ENCODE results near the gene TMEM263. TPM values are rescaled to one million over a fixed set of nuclear protein-coding genes. Genes with fewer than 3 reads are reported as not detected.

The TMEM263 gene
- polyA plus RNA-seq, 1 of the 3 experiments (the other 2 are of a cell fraction), result 16.9 TPM

GRCh38 chr12:107012736-107013425 lies 57.2 kb downstream of the TMEM263 start:
- CTCF ChIA-PET, result interaction anchor here (0.9 to 1.2 kb wide), 2 partner anchors 15 to 17 kb away, joined by 3 read pairs; no protein-coding TSS in a partner anchor
- H3K4me1 ChIP-seq (ENCODE audit: control insufficient read depth in 1 of 2, insufficient read depth in 2 of 2, low read depth in 1 of 2, low read length in 1 of 2), result no peaks in the 10 kb centered on the region

GRCh38 chr12:107014055-107014454 lies 58.3 kb downstream of the TMEM263 start:
- H3K27me3 ChIP-seq (ENCODE audit: insufficient read depth), result no peaks in the 10 kb centered on the region
- H3K4me2 ChIP-seq, result no peak overlapping the region
- TF ChIP-seq ELF1 (IDR thresholded peaks at IDR 0.05), result no peak
- no peak for TF ChIP-seq IRF3 (IDR thresholded peaks at IDR 0.05; ENCODE audit: low read depth, low read length)
- TF ChIP-seq RAD21 (IDR thresholded peaks at IDR 0.05; ENCODE audit: low read length), result no peak
- no peak for TF ChIP-seq RFX5 (IDR thresholded peaks at IDR 0.05; ENCODE audit: low read length)
- no peak for TF ChIP-seq EP300 (IDR thresholded peaks at IDR 0.05; ENCODE audit: borderline replicate concordance in 1 of 2, low read depth in 1 of 2, low read length in 1 of 2)
- TF ChIP-seq PBX3 (IDR thresholded peaks at IDR 0.05), result no peak
- TF ChIP-seq JUND (IDR thresholded peaks at IDR 0.05), result no peak
- TF ChIP-seq MAX (IDR thresholded peaks at IDR 0.05; ENCODE audit: low read depth), result no peak
- no peak for TF ChIP-seq SMC3 (IDR thresholded peaks at IDR 0.05; ENCODE audit: low read depth, low read length)
- no peak for TF ChIP-seq SIN3A (IDR thresholded peaks at IDR 0.05; ENCODE audit: borderline replicate concordance, low read depth, low read length)
- 74% methylated on average over 3 of the region's 3 CpGs for WGBS (ENCODE audit: low lambda C conversion rate)
- peaks cover 0 to 9% of the 10 kb centered on the region in 2 experiments for H3K36me3 ChIP-seq (replicated peaks in 1 of 2; ENCODE audit: control insufficient read depth in 1 of 2, insufficient read depth in 2 of 2, low read length in 1 of 2)
- H3K27ac ChIP-seq (ENCODE audit: low read depth in 2 of 2, low read length in 1 of 2), result no peak overlapping the region
- H3K4me3 ChIP-seq (ENCODE audit: low read depth in 2 of 2, low read length in 1 of 2), result no peak overlapping the region
- H3K79me2 ChIP-seq (ENCODE audit: insufficient read depth), result no peaks in the 10 kb centered on the region
- H4K20me1 ChIP-seq (ENCODE audit: insufficient read depth), result no peaks in the 10 kb centered on the region
- ChIA-PET CTCF (interaction anchor here (0.9 to 1.2 kb wide), 3 partner anchors 15 to 91 kb away, joined by 3 to 4 read pairs (median 3); no protein-coding TSS in a partner anchor), POLR2A (no interaction called here)
- no peak overlapping the region for H2AFZ ChIP-seq (ENCODE audit: low read depth)
- no peaks in the 10 kb centered on the region for H3K4me1 ChIP-seq (ENCODE audit: control insufficient read depth in 1 of 2, insufficient read depth in 2 of 2, low read depth in 1 of 2, low read length in 1 of 2)
- no peaks in the 10 kb centered on the region for H3K9me3 ChIP-seq
- no peak for DNase-seq
- H3K9me2 ChIP-seq, result no peaks in the 10 kb centered on the region
- no peak overlapping the region for H3K9ac ChIP-seq
- H3F3A ChIP-seq (replicated peaks; ENCODE audit: insufficient read depth), result no peaks in the 10 kb centered on the region

More at GRCh38 chr12:107012736-107013425, 57.2 kb downstream of the TMEM263 start:
- H3K27ac ChIP-seq (ENCODE audit: low read depth in 2 of 2, low read length in 1 of 2), result no peak overlapping the region
- POLR2A ChIA-PET, result no interaction called here
- H3K4me2 ChIP-seq, result no peak overlapping the region
- H3K36me3 ChIP-seq (replicated peaks in 1 of 2; ENCODE audit: control insufficient read depth in 1 of 2, insufficient read depth in 2 of 2, low read length in 1 of 2), result peaks cover 0 to 5% of the 10 kb centered on the region in 2 experiments
- H2AFZ ChIP-seq (ENCODE audit: low read depth), result no peak overlapping the region
- no peaks in the 10 kb centered on the region for H3K79me2 ChIP-seq (ENCODE audit: insufficient read depth)
- H4K20me1 ChIP-seq (ENCODE audit: insufficient read depth), result no peaks in the 10 kb centered on the region
- 100% methylated on average over 1 of the region's 1 CpG for WGBS (ENCODE audit: low lambda C conversion rate)
- no peaks in the 10 kb centered on the region for H3F3A ChIP-seq (replicated peaks; ENCODE audit: insufficient read depth)
- no peak overlapping the region for H3K4me3 ChIP-seq (ENCODE audit: low read depth in 2 of 2, low read length in 1 of 2)
- no peaks in the 10 kb centered on the region for H3K27me3 ChIP-seq (ENCODE audit: insufficient read depth)
- no peak for DNase-seq
- TF ChIP-seq RCOR1 (IDR thresholded peaks at IDR 0.05; ENCODE audit: low read length) (no peak), MAX (IDR thresholded peaks at IDR 0.05; ENCODE audit: low read depth) (no peak)
- no peaks in the 10 kb centered on the region for H3K9me2 ChIP-seq
- no peaks in the 10 kb centered on the region for H3K9me3 ChIP-seq
- no peak overlapping the region for H3K9ac ChIP-seq
